Natural killer cell (primary cell): ENCODE measurements around the gene ZNF768. TPM values are rescaled to one million over a fixed set of nuclear protein-coding genes. Genes with fewer than 3 reads are reported as not detected.

ENCODE experiments used
- ATAC-seq, 3 donors: fragments of 150-1000 bp in 2 of 3; fragments of 200-7000 bp in 1 of 3; cut with Tn5 transposase; 1 replicate in 1 of 3; 2 replicates in 2 of 3; pipeline ENCODE4 v1.10.0; 2021; ENCODE audit warnings: mild to moderate bottlenecking in 2 of 3, moderate library complexity in 2 of 3
- DNase-seq, 2 donors: peaks; one replicate each; pipeline versions ENCODE4 v3.0.0 to v3.0.0-alpha.2; 2013 to 2021; ENCODE audit warnings: mixed read lengths in 1 of 2
- H3K27ac ChIP-seq: one replicate; pipeline ENCODE4 v1.5.1; 2013; ENCODE audit warnings: mild to moderate bottlenecking, low read length
- H3K27me3 ChIP-seq: one replicate; pipeline ENCODE4 v1.6.1; 2013; ENCODE audit warnings: low read length; ENCODE audit not compliant: control insufficient read depth, insufficient read depth
- H3K36me3 ChIP-seq: one replicate; pipeline ENCODE4 v1.6.1; 2013; ENCODE audit warnings: low read length; ENCODE audit not compliant: control insufficient read depth, insufficient read depth
- H3K4me1 ChIP-seq: one replicate; pipeline ENCODE4 v1.6.1; 2013; ENCODE audit warnings: low read length; ENCODE audit not compliant: control insufficient read depth, insufficient read depth
- H3K4me3 ChIP-seq: one replicate; pipeline ENCODE4 v1.5.1; 2013; ENCODE audit warnings: low read length
- H3K9me3 ChIP-seq: one replicate; pipeline ENCODE4 v1.6.1; 2013; ENCODE audit warnings: low read length; ENCODE audit not compliant: control insufficient read depth, insufficient read depth
- H3K27ac Mint-ChIP-seq, 2 donors: one replicate each; pipeline ENCODE4 v1.8.0; 2022; ENCODE audit warnings: mild to moderate bottlenecking in 2 of 2, mixed read lengths in 2 of 2, moderate library complexity in 1 of 2
- H3K27me3 Mint-ChIP-seq, 2 donors: one replicate each; pipeline ENCODE4 v1.8.0; 2022; ENCODE audit warnings: low read depth in 2 of 2, mixed read lengths in 2 of 2
- H3K36me3 Mint-ChIP-seq: one replicate; pipeline ENCODE4 v1.8.0; 2022; ENCODE audit warnings: mixed read lengths
- H3K4me1 Mint-ChIP-seq, 2 donors: one replicate each; pipeline ENCODE4 v1.8.0; 2022; ENCODE audit warnings: mixed read lengths in 2 of 2
- H3K4me3 Mint-ChIP-seq: one replicate; pipeline ENCODE4 v1.8.0; 2022; ENCODE audit warnings: mild to moderate bottlenecking, moderate library complexity, mixed read lengths
- H3K9me3 Mint-ChIP-seq, 2 donors: one replicate each; pipeline ENCODE4 v1.8.0; 2022; ENCODE audit warnings: mixed read lengths in 2 of 2
- WGBS: methylation state at CpG from one replicate; pipeline ENCODE4 v1.1.7; 2013; ENCODE audit warnings: missing lambda C conversion rate; ENCODE audit not compliant: insufficient coverage; 5-methylcytosine and 5-hydroxymethylcytosine counted together
- intact Hi-C: fragments of 100-400 bp; cut with micrococcal nuclease; formaldehyde crosslinking; loops from one replicate; pipeline ENCODE4 v1.14.2; 2022
- total RNA-seq, 4 donors: library from RNA; stranded (reverse); fragments of 120-200 nt in 1 of 4; gene quantifications; one replicate each; pipeline versions ENCODE4 v1.2.3 to v1.2.4, GENCODE V29; 2013 to 2022
- TF ChIP-seq, protein P1 (sequence below): fragments of 200-600 bp; IDR thresholded peaks from one replicate; pipeline ENCODE4 v1.8.0; 2022; ENCODE audit warnings: antibody characterized with exemption

Gene ZNF768
- total RNA-seq, 3 donors from 2014 or later (not counting 1 experiment from before 2014, with no cell fraction given) = 3.3 to 7.2 (median 5.6) TPM

DNA sequence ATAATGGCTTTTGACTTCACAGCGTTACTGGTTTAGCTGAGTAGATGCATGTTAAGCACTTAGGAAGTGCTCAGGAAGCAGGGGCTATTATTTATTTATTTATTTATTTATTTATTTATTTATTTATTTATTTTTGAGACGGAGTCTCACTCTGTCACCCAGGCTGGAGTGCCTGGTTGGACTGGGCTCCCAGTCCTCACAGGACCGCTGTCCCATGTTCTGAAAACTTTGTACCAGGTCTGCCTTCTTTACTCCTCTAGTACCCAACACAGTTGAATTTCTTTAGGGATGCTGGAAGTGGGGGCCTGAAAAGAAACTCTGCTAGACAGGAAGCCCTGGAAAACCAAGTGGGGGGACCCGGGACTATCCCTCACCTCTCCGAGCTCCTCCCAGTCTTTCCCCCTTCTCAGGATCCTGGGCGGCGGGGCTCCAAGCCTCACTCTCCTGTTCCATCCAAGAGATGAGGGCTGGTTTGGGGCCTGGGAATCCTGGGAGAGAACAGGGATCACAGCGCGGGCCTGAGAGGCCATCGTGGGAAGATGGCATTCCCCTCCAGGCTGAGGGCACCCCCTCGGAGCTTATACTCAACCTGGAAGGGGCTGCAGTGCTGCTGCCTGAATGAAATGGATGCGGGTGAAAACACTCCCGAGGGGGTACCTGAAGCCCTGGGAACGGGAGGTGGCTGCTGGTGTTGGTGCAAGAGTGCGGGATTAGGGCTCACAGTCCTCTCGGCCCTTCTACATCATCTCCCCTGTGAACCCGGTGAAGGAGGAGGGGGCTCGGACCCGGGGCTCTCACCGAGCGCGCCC, 44.5 kb upstream of the ZNF768 start:
- H3K27ac ChIP-seq = peak overlapping the region; percentile 97
- Mint-ChIP-seq H3K27ac (peak overlapping the region; percentile 92 to 95), H3K4me1 (peaks cover 20 to 31% of the 10 kb centered on the region in 2 donors), H3K9me3 (no peaks in the 10 kb centered on the region), H3K4me3 (peak overlapping the region; percentile 83), H3K36me3 (no peaks in the 10 kb centered on the region), H3K27me3 (no peaks in the 10 kb centered on the region)
- peaks cover 42% of the 10 kb centered on the region for H3K4me1 ChIP-seq
- TF ChIP-seq, protein P1, sequence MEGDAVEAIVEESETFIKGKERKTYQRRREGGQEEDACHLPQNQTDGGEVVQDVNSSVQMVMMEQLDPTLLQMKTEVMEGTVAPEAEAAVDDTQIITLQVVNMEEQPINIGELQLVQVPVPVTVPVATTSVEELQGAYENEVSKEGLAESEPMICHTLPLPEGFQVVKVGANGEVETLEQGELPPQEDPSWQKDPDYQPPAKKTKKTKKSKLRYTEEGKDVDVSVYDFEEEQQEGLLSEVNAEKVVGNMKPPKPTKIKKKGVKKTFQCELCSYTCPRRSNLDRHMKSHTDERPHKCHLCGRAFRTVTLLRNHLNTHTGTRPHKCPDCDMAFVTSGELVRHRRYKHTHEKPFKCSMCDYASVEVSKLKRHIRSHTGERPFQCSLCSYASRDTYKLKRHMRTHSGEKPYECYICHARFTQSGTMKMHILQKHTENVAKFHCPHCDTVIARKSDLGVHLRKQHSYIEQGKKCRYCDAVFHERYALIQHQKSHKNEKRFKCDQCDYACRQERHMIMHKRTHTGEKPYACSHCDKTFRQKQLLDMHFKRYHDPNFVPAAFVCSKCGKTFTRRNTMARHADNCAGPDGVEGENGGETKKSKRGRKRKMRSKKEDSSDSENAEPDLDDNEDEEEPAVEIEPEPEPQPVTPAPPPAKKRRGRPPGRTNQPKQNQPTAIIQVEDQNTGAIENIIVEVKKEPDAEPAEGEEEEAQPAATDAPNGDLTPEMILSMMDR = no peak
- intact Hi-C loops = loop anchor here (5.0 kb wide), 1 partner anchor 86 kb away; the partner anchor contains the start of gene FBRS
- ATAC-seq (no peak), DNase-seq (no peak)
- no peaks in the 10 kb centered on the region for H3K9me3 ChIP-seq
- 8% methylated on average over 20 of the region's 22 CpGs for WGBS
- no peaks in the 10 kb centered on the region for H3K27me3 ChIP-seq
- peak overlapping the region; percentile 74 for H3K4me3 ChIP-seq
- no peaks in the 10 kb centered on the region for H3K36me3 ChIP-seq

DNA sequence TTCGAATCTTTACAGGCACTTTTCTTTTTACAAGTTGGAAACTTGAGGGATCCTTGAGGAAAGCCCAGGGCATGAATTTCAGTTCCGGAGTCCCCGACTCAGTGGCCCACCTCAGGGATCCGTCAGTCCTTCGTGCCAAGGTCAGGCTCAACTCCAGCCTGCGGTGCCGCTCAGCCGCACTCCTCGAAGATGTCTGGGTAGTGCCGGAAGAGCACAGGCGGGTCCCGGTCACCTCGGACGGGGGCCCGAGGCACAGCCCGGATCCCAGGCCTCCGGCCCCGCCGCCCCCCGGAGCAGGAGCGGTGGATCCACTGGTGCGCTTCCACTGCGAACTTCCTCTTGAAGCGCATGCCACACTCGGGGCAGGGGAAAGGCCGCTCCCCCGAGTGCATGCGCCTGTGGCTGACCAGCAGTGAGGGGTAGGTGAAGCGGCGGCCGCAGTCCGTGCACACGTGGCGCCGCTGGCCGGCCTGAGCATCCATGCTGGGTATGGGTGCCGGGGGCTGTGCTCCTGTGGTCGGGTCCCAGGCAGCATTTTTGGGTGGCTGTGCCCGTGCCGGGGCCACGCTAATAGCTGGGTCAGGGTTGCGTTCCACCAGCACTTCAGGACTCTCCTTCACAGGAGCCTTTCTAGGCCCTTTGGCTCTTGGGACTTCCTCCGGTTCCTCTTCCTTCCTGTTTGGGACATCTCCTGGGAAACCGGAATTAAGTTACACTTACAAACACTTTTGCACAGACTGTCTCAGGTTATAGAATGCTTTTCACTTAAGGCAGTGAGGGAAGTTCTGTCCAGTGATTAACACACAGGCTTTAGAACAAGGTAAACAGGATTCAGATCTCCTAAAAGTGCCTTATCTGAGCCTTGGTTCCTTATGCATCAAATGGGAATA, 43.6 kb upstream of the ZNF768 start:
- 95% methylated on average over 44 of the region's 44 CpGs for WGBS
- no peaks in the 10 kb centered on the region for H3K9me3 ChIP-seq
- no peaks in the 10 kb centered on the region for H3K9me3 Mint-ChIP-seq
- no peak for ATAC-seq
- TF ChIP-seq, protein P1 = no peak
- H3K36me3 Mint-ChIP-seq = no peaks in the 10 kb centered on the region
- H3K27ac ChIP-seq = no peak overlapping the region
- peaks cover 20 to 31% of the 10 kb centered on the region in 2 donors for H3K4me1 Mint-ChIP-seq
- no peaks in the 10 kb centered on the region for H3K36me3 ChIP-seq
- intact Hi-C loops = loop anchor here (5.0 kb wide), 1 partner anchor 87 kb away; the partner anchor contains the start of gene FBRS
- peak overlapping the region; percentile 52 for H3K4me3 Mint-ChIP-seq
- no peaks in the 10 kb centered on the region for H3K27me3 ChIP-seq
- no peaks in the 10 kb centered on the region for H3K27me3 Mint-ChIP-seq
- peak overlapping the region; percentile 92 to 95 for H3K27ac Mint-ChIP-seq
- H3K4me3 ChIP-seq = no peak overlapping the region
- DNase-seq = no peak
- peaks cover 42% of the 10 kb centered on the region for H3K4me1 ChIP-seq

DNA sequence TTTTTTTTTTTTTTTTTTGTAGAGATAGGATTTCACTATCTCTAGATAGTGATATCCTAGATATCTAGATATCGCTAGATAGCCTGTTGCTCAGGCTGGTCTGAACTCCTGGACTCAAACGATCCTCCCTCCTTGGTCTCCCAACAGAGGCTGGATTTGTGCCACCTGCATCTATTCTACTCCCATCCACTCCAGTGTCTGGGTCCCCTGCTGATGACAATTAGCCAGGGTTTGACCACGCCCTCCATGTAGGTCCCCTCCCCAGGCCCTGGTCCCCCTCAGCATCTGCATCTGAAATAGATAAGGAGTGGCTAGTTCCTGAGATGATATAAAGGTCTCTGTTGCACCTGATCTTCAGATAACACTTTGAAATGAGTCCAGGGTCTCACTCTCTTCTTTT, 42.9 kb upstream of the ZNF768 start:
- H3K9me3 ChIP-seq = no peaks in the 10 kb centered on the region
- no peaks in the 10 kb centered on the region for H3K36me3 ChIP-seq
- H3K4me1 ChIP-seq = peaks cover 42% of the 10 kb centered on the region
- Mint-ChIP-seq H3K27ac (peak overlapping the region; percentile 38 to 90), H3K4me1 (peaks cover 20 to 31% of the 10 kb centered on the region in 2 donors), H3K4me3 (peak overlapping the region; percentile 17), H3K9me3 (no peaks in the 10 kb centered on the region), H3K36me3 (no peaks in the 10 kb centered on the region), H3K27me3 (no peaks in the 10 kb centered on the region)
- H3K27me3 ChIP-seq = no peaks in the 10 kb centered on the region
- WGBS = 97% methylated on average over 3 of the region's 3 CpGs
- intact Hi-C loops = no loop called here
- peak overlapping the region; percentile 27 for H3K27ac ChIP-seq
- TF ChIP-seq, protein P1 = no peak
- H3K4me3 ChIP-seq = no peak overlapping the region
- DNase-seq = no peak
- no peak for ATAC-seq
